GM19099 (cell line): ENCODE data around the gene DNAI7.

ENCODE experiments used
- POLR2A ChIP-seq: IDR thresholded peaks from 3 replicates; pipeline ENCODE4 v1.6.1; 2011; ENCODE audit warnings: low read depth; ENCODE audit not compliant: insufficient read length; ENCODE audit errors: extremely low read depth

The DNAI7 gene

GRCh38 chr12:25130741-25131188 lies 64.2 kb downstream of the DNAI7 start:
- TF ChIP-seq POLR2A: no peak

GRCh38 chr12:25126746-25127145 lies 68.2 kb downstream of the DNAI7 start:
- no peak for TF ChIP-seq POLR2A

GRCh38 chr12:25126101-25126500 lies 68.9 kb downstream of the DNAI7 start:
- TF ChIP-seq POLR2A: no peak

- TF ChIP-seq POLR2A: no peak
Measured at GRCh38 chr12:25124493-25124892, 70.5 kb downstream of the DNAI7 start.

GRCh38 chr12:25123126-25123525 lies 71.8 kb downstream of the DNAI7 start:
- TF ChIP-seq POLR2A: no peak

- TF ChIP-seq POLR2A: no peak
Measured at GRCh38 chr12:25121916-25122315, 73.0 kb downstream of the DNAI7 start.

GRCh38 chr12:25121110-25121509 lies 73.8 kb downstream of the DNAI7 start:
- TF ChIP-seq POLR2A: no peak

GRCh38 chr12:25119020-25119419 lies 75.9 kb downstream of the DNAI7 start:
- TF ChIP-seq POLR2A: no peak

- TF ChIP-seq POLR2A: no peak
Measured at GRCh38 chr12:25115677-25116076, 79.3 kb downstream of the DNAI7 start.

- TF ChIP-seq POLR2A: no peak
Measured at GRCh38 chr12:25113651-25114050, 81.3 kb downstream of the DNAI7 start.

- no peak for TF ChIP-seq POLR2A
Measured at GRCh38 chr12:25110260-25110659, 84.7 kb downstream of the DNAI7 start.

GRCh38 chr12:25107920-25108319 lies 87.0 kb downstream of the DNAI7 start:
- TF ChIP-seq POLR2A: no peak

- no peak for TF ChIP-seq POLR2A
Measured at GRCh38 chr12:25106818-25107217, 88.1 kb downstream of the DNAI7 start.

GRCh38 chr12:25102402-25102801 lies 92.6 kb downstream of the DNAI7 start:
- TF ChIP-seq POLR2A: no peak

- no peak for TF ChIP-seq POLR2A
Measured at GRCh38 chr12:25101092-25101445, 93.9 kb downstream of the DNAI7 start.

GRCh38 chr12:25100194-25101091 lies 94.5 kb downstream of the DNAI7 start:
- TF ChIP-seq POLR2A: no peak

- TF ChIP-seq POLR2A: no peak
Measured at GRCh38 chr12:25099010-25099409, 96.0 kb downstream of the DNAI7 start.
